Prostate gland (tissue), 2 donors: ENCODE data around the gene PABPN1L.

Source experiments
- CTCF ChIP-seq, 4 experiments: fragments of 200-600 bp in 2 of 4; fragments of 450-650 bp in 2 of 4; sonication (generic) in 2 of 4; IDR thresholded peaks; 1 replicate in 3 of 4; 2 replicates in 1 of 4; pipeline ENCODE4 v1.5.1; 2016 to 2019; ENCODE audit warnings: antibody characterized with exemption in 4 of 4, mild to moderate bottlenecking in 2 of 4, moderate library complexity in 2 of 4
- POLR2A ChIP-seq: fragments of 450-650 bp; IDR thresholded peaks from one replicate; pipeline ENCODE4 v1.6.1; 2016; ENCODE audit warnings: antibody characterized with exemption, mild to moderate bottlenecking

GRCh38 chr16:88834670-88835069, 31.8 kb downstream of the PABPN1L start:
- TF ChIP-seq POLR2A = no peak
- TF ChIP-seq CTCF (IDR thresholded peaks at IDR 0.05) = no peak
